DMS 273 (cell line): ENCODE results near the gene CKM.

ENCODE experiments used
- DNase-seq: peaks from one replicate; lab custom pipeline; 2025; ENCODE audit not compliant: unreplicated experiment; lab: John Stamatoyannopoulos, UW

CKM gene

DNA sequence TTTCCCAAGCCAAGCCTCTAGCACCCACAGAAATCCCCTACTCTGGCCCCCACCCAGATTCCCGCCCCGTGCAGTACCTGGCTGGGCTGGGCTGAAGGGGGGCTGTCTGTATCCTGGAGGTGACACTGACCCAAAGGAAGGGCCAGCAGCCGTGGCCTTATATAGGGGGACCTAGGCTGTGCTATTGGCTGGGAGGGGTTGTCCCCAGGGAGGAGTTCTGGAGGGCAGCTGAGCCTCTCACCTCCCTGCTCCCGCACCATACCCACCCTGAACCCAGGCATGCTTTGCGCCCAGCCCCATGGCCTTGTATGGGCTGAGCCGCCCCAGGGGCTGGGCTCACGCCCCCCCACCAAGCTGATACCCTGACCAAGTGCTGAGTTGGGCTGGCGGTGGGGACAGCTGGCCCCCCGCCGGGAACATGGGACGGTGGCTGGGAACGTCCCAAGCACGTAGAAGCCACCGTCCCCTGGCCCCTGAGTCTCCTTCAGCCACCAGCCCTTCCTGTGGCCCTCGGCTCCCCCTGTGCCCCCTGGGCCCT, at the start of gene CKM:
Gene CKM, minus strand, starts transcription at position 132 of the 538 bp plus-strand sequence. CDS start 3,162 bp downstream, outside the sequence.
- DNase-seq, result no peak

DNA sequence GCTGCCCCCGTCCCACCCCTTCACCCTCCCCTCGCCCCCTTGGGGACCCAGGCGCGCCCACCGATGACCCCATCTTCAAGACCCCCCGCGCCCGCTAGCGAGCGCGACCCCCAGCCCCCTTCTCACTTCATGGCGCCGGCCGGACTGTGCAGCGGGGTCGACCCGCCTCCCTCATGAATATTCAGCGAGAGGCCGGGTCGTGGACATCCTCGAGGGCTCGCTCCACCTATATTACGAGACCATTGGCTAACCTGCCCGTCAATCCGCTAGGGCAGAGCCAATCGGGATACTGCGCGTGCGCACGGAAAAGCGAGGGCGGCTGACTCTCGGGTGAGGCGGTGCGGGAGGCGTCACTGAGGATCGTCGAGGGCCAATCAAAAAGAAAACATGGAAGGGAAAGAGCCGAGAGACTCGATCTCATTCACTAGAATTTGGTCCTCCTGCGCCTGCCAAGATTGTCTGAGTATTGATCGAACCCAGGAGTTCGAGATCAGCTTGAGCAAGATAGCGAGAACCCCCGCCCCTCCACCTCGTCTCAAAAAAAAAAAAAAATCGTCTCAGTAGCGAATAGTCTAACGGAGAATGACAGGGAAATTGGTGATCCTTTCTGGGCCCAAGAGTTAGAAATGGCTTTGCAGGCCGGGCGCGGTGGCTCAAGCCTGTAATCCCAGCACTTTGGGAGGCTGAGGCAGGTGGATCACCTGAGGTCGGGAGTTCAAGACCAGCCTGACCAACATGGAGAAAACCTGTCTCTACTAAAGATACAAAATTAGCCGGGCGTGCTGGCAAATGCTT, 47.9 kb upstream of the CKM start, which contains the start of gene ERCC2:
Gene ERCC2, minus strand, starts transcription at position 164 of the 795 bp plus-strand sequence. Its CDS starts 33 bp downstream, at position 131.
- peak; percentile 99 for DNase-seq

DNA sequence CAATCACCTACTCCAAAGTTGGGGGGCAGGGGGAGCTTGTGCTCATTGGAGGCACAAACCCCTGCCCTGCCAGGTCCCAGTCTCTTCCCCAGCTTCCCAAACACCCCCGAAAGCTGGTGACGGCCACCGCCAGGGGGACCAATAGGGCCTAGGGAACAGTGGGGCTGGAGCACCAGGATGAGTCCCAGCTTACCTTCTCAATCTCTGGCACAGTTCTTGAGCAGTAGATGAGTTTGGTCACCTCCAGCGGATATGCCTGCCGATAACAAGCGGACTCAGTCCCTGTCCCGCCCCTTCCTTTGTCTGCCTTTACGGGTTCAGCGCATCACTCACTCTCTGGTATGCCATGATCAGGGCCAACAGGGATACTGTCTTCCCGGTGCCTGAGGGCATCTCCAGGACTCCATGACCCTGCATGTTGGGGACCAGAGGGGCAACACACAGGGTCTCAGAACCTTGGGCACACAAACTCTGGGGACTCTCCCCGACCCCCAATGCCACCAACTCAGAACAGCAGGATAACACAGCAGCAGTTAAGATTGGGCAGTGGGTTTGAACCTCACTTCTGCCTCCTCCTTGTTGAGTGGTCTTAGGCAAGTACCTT, 46.2 kb upstream of the CKM start:
- no peak for DNase-seq

DNA sequence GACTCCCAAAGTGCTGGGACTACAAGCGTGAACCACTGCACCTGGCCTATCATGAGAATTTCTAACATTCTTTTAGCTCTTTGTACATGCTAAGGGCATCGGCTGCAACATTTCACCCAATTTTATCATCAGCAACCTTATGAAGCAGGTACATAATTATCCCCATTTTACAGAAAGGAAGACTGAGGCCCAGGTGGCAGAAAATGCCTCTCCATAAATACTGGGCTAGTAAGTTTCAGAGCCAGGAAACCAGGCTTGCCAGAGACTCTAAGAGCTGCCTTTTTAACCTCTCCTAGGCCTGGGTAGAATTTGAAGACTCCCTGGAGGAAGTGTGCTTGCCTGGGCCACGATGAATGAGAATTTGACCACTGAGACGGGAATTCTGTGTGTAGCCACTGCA, 45.5 kb upstream of the CKM start:
- DNase-seq, result no peak

DNA sequence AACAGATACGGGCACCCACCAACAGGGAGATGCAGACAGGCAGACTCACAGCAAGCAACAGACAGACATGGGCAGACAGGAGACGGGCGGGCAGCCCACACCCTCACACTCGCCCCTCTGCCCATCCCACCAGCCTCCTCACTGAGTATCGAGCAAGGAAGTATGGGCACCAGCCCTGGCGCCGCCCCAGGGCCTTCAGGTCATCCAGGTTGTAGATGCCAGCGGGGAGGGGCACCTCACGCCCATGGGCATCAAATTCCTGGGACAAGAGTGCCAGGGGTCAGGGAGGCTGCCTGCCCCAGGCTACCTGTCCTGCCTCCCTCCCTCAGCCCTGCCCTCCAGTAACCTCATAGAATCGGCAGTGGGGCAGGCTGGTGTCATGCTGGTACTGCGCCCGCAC, 42.0 kb upstream of the CKM start:
- no peak for DNase-seq

DNA sequence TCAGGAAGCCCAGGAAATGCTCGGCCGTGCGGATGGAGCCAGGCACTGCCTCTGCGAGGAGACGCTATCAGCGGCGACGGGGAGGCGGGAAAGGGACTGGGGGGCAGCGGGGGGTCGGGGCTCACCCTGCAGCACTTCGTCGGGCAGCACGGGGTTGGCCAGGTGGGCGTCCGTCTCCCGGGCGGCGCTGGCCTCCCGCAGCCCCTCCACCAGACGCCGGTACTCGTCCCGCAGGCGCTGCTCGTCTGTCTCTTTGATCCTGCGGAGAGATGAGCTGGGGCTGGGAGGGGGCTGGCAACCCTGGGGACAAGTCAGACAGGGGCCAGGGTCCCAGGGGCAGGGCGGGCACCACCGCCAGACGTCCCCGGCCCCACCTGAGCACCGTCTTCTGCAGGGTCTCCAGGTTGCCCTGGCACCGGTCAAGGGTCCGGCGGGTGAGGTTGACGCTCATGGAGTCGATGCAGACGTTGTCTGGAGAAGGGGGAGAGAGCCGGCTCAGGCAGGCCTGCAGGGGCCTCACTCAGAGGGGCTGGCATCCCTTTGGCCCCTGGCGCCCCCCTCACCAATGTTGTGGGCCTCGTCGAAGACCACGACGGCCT, 41.3 kb upstream of the CKM start:
- DNase-seq, result no peak

DNA sequence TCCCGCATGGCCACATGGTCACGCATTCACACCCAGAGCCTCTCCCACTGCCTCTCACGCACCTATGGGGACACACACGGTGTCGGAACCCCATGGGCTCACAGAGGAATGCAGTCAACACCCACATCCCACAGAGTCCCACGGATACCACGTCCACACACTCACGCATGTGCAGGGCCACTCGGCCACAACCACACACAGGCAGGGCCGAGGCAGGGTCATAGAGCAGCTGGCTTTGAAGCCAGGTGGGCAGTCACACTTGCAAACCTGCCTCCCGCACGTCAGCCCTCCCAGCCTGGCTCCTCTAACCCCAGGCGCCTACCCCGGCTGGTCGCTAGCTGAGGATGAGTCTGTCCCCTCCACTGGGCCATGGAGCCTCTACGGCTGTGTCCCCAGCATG, 39.6 kb upstream of the CKM start:
- DNase-seq, result no peak

DNA sequence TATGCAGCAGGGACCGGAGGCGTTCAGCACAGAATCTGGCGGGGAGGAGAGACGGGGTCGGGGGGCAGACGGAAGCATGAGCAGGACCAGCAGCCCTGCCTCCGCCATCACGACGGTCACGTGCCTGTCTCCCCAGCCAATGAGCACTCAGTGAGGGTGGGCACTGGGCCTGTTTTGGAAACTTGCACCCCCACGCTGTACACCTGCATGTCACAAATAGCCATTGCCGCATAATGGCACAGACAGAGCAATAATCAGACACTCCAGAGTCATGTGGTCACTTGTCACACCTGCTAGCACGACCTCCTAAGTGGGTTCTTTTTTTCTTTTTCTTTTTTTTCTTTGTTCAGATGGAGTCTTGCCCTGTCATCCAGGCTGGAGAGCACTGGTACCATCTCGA, 38.9 kb upstream of the CKM start:
- no peak for DNase-seq

DNA sequence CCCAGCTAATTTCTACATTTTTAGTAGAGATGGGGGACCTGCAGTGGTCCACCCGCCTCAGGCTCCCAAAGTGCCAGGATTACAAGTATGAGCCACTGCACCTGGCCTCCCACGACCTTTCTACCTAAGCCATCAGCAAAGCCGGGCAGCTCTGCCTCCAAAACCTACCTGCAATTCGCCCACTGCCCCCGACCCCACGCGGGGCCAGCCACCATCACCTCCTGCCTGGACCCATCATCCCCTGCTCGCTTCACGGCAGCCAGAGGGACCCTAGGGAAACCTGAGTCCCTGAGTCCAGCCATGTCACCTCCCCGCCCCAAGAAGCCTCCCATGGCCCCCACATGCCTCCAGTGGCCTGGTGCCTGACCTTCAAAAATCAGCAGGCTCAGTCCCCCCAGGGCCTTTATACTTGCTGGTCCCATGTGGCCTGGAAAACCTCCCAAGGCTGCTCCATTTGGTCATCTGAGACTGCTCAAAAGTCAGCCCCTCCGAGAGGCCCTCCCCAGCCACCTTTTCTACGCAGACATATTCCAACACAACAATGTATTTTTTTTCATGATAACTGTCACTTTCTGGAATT, 35.6 kb upstream of the CKM start:
- no peak for DNase-seq

DNA sequence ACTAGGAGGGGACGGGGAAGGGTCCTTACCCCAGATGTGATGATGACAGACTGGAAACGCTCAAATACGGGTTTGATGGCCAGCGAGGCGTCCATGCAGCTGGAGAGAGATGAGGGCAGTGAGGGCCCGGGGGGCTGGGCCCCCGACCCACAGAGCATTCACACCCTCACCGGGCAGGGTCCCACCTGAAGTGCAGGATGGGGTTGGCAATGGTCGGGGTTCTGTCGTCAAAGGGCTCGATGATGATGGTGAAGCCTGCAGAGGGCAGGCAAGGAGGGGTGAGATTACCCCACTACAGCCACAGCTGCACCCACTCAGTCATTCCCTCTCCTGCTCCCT, 34.7 kb upstream of the CKM start:
- DNase-seq, result no peak

DNA sequence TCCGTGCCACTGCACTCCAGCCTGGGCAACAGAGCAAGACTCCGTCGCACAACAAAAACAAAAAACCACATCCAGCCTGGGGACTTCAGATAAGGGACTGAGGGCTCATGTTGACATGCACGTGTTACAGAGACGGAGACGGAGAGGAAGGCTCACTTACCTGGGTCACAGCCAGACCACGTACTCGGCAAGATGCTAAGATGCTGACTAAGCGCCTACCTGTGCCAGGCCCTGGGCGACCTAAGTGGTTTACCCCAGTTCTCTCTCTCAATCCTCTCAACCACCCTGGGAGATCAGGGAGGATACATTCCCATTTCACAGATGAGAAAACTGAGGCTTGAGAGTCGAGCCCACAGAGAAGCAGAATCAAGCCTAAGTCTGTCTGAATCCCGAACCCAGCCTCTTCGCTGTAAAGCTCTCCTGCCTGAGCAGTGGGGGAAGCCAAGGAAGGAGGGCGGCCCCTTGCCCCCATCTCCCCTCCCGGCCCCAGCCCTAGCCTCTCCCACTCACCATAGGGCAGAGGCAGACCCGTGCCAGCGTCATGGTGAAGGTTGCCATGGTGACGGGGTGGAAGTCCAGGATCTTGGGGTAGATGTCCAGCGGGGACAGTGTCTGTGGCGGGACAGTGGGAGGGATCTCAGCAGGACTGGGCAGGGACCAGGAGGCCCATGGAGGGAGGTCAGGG, 34.2 kb upstream of the CKM start:
- DNase-seq, result no peak

DNA sequence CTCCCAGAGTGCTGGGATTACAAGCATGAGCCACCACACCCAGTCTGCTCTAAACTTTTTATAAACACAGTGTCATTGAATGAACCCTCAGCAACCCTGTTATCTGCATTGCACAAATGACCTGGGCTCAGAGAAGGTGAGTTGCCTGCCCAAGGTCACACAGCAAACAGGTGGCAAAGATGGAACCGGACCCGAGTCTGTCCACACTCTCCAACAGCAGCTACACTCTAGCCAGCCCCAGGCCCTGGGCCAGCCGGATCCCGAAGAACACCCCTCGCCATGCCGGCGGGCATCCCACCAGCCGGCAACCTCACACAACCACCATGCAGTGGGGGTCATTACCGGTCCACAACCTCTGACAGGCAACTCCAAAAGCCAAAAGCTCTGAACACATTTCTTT, 33.2 kb upstream of the CKM start:
- DNase-seq, result no peak

DNA sequence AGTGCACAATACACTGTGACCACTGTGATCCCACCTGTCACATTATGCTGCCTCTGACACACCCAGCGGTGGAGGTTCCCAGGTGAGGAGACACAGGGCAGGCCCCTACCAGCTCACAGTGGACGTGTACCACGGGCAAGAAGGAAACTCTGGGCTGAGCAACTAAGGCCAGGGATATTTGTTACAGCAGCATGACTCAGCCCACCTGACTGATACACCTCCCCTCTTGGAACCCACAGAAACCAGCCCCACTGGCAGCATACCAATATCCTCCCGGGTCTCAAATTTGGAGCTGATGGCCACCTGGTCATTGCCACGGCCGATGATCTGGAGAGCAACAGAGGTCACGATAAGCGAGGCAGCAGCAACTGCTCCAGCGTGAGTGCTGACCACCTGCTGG, 32.7 kb upstream of the CKM start:
- no peak for DNase-seq

DNA sequence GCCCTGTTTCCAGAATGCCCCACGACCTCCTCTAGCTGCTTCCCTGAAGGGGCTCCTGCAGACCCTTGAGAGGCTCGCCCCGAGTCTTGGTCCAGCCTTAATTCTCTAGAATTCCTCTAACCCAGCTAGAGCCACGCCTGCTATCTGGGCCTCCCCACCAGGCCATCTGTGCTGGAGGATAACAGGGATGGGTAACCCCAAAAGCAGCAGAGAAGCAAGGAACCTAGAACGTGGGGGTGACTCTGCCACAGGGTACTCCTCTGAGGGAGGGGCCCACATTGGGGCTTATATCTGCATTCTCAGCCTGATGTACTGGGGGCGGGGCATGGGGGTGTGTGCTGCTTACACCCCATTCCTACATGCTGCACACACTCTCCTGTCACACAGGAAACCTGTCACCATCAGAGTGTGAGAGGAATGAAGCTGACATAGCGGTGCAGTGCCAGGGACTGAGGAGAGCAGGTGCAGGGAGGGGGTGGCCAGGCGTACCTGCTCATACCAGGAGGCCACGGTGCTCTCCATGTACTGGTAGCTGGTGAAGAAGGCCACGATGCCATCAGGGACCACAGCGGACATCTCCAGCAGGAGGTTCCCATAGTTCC, 31.7 kb upstream of the CKM start:
- DNase-seq, result no peak

DNA sequence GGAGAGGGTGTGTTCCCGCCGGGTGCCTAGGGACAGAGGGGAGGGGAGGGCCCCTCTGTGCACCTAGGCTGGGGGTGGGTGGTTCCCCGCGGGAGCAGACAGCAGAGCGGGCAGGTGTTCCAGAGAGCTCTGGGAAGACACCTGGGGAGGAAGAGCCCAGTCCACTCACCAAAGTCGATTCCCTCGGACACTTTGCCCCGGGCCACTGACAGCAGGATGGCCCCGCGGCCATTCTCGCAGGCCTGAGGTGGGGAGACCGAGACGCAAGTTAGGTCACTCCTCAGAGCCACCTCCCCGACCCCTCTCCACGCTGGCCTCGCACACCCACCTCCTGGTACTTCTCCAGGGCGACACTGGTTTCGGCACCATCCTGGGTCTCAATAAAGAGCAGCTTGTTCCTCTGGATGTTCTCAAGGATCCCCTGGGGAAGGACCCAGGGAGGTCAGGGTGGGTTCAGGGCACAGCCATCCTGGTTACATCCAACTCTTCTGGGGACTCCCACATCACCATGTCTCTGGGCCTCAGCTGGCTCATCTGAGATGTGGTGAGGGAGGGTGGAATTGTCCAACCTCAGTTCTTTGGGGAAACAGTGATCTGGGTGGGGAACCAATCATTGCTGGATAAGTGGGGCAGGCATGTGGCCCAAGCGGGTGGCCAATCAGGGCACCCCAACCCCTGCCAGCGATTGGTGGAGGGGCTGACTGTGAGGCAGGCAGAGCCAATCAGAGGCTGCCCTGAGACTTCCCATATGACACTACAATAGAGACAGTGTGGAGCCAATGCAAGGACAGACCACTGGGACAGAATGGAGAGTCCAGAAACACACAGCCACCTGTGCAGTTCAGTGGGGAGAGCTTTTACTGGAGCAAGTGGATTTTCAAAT, 30.5 kb upstream of the CKM start:
- DNase-seq, result peak; percentile 42

DNA sequence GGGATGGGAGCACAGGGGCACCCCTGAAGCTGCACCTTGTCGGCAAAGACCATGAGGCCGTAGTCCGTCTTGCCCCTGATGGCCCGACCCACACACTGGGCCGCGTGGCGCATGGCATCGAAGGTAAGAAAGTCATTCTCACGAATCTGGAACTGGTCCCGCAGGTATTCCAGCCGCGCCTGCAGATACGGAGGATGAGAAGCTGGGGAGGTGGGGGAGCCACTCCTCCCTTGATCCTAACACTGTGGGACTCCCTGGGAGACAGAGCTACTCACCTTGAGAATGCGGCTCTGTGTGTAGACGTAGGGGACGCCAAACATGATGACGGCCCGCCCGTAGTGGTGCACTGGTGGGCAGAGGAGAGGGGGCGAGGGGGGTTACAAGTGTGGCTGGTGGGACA, 29.8 kb upstream of the CKM start:
- DNase-seq, result no peak

DNA sequence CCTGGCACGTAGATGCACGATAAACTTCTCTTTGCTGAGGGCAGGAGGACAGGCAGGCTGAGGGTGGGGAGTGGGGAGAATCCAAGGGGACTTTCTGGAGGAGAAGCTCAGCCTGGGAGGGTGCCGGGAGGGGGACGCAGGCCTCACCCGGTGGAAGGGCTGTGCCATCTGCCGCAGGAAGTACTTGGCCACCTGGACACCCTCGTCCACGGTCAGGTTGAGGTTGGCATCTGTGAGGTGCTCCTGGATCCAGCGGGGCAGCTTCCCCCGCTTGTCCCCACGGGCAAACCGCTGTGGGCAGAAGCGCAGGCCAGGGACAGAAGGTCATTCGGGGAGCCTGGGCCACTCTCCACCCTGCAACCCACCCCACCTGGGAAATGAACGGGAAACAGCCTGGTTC, 29.4 kb upstream of the CKM start:
- peak; percentile 47 for DNase-seq

DNA sequence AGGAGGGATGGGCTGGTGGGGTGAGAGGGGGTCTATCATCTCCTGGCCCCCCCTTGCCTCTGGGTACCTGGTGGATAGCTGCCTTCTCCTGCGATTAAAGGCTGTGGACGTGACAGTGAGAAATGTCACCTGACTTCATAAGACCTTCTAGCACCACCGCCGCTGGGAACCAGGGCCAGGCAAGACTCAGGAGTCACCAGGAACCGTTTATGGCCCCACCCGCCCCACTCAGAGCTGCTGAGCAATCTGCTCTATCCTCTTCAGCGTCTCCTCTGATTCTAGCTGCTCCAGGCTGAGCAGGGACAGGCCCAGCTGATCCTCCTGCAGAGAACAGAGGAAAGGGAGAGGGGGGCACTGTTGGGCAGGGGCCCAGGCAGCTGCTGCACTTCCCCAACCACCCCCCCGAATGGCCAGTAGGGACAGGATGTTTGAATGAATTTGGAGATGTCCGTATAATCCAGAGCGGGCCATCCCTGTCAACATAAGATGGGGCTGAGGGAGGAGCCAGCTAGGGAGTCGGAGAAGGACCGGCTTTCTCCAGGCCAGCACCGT, 28.8 kb upstream of the CKM start:
- DNase-seq, result no peak

DNA sequence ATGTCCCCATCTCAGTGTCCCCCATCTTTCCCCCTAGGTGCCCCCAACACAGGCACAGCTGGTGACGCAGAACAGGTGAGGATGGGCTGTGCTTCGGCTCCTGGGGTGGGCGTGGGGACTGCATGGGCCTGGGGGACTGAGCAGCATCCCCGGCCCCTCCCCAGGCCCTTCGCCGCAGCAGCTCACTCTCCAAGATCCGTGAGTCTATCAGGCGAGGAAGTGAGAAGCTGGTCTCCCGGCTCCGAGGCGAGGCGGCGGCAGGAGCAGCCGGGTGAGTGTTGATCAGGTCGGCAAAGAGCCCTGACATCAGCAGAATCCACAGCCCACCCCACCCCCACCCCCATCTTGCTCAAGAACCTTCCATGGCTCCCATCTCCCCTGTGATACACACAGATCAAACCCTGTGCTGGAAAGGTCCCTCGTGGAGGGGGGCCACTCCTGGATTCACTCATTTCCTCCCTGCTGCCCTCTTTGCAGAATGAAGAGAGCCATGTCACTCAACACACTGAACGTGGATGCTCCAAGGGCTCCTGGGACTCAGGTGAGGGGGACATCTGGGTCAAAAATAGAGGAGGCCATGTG, 27.9 kb upstream of the CKM start:
- DNase-seq, result no peak
